Stimulated activated CD4-positive, alpha-beta T cell treated with anti-CD3 and anti-CD28 coated beads, Interleukin-12 subunit alpha, Interleukin-12 subunit beta, amount 100 ng/mL, for 48 hours (primary cell): ENCODE results near the gene TPO.
"Not testable (repeated sequence)": the region's sequence is repeated elsewhere in the genome, so short reads cannot be mapped to it uniquely, and the experiment has no call there.

Experiments
- DNase-seq, 3 donors: peaks; one replicate each; pipeline ENCODE4 v3.0.0-alpha.2; 2020; ENCODE audit warnings: low read depth in 2 of 3, low spot score in 1 of 3

TPO gene

DNA sequence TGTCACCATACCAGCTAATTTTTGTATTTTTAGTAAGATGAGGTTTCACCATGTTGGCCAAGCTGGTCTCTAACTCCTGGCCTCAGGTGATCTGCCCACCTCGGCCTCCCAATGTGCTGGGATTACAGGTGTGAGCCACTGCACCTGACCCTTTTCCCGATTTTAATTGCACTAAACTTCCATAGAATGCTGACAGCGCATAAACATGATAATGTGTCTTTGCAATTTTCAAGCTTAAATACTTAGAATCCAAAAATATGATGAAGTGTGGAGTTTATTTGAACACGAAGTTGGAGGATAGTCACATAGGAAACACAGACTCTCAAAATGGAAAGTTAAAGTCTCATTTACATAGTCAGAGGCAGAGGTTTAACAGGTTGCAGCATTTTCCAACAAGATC lies 138.6 kb downstream of the TPO start:
- DNase-seq, result no peak

DNA sequence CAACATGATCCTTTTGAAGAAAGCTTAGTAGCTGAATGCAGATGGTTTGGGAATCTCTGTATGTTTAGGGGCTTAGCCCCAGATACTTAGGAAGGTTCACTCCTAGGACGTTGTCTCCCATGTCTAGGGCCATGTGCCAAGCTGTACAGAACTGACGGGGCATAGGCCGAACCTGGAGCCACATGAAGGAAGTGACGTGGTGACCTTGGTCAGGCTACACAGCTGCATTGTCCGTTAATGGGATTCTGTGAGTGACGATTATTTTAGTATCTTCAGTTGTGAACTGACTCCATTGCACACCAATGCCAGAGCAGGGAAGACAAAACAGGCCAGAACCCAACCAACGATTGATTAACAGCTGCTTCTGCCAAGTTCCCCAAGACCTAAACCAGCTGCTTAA lies 139.3 kb downstream of the TPO start:
- DNase-seq, result no peak

DNA sequence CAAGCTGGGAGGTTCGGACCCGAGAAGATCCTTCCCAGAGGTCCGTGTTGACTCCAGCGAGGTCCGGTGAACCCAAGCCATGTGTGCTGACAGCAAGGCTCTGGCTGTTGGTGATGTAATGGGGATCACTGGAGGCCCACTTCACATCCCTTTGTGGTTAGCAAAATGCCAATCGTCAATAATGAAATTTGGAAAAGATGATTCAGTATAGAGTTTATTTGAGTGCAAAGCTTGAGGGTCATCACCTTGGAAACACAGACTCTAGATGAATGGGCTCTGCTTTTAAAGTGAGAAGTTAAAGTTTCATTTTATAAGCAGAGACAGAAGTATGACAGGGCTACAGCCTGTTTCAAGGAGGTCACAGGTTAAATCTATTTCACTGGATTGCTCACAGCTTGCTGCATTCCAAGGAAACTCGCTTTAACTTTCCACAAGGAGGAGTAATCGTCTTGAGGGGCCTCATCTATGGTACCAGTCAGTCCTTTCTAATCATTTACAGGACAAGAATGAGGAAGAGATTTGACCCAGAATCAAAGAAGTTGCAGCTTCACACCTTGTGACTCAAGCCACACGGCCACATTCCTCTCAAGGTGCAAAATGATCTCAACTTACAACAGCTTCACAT lies 140.5 kb downstream of the TPO start:
- DNase-seq, result no peak

DNA sequence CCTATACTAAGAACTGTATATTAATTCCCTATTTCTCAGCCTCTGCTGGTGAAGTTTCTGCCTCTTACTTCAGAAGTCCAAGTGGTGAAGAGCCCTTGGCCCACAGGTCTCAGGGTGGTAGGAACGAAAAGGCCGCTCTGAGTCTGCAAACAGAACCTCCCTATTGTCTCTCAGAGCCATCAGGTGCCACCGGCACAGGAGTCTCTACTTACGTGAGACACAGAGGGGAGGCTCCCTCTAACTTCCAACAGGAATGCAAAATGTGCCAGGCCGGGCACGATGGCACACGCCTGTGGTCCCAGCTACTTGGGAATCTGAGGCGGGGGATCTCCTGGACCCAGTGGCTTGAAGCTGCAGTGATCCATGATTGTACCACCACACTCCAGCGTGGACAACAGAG lies 143.0 kb downstream of the TPO start:
- no peak for DNase-seq

DNA sequence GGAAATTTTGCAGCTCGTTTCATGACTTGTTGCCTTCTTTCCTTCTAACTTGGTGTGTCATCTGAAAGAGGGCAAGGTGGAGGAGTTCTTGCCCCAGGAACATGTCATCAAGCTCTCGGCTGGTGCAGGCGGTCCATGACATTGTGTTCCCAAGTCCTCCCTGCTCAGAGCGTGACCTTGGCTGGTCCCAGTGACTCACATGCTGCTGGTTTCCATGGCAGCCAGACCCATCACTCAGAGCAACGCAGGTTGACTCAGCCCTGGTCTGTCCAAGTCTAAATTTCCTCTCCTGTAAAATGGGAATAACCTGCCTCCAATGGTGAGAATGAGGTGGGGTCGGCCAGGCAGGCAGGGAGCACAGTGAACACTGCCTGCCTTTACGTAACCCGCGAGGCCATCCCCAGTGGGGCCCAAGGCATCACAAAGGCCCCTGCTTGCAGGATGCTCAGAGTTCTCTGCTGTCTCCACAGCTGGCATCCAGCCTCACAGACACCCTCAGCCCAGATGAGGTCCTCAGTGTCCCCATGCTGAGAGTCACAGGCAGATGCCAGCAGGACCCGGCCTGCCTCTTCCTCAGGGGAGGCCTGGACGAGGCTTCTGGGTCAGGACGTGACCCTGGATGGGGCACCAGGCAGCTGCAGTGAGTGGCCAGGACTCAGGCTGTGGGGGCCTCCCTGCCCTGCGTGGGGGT lies 143.7 kb downstream of the TPO start:
- no peak for DNase-seq

DNA sequence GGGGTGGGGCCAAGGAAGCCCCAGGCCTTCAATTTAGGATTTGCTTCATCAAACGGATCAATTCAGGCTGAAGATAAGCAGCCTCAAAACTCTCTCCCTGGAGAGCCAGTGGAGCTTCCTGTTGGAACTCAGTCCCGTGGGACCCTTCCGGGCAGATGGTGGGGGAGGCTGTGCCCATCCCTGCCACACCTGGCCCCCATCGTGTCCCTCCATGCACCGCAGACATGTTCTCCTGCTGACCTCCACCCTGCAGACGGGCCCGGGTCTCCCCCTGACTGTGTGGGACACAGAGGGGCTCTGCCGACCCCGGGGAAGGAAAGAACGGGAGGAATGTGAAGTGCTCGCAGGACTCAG lies 144.2 kb downstream of the TPO start:
- no peak for DNase-seq

- no peak for DNase-seq
Measured at GRCh38 chr2:1559589-1560175, 146.4 kb downstream of the TPO start.

GRCh38 chr2:1561259-1561658 lies 148.0 kb downstream of the TPO start:
- no peak for DNase-seq

DNA sequence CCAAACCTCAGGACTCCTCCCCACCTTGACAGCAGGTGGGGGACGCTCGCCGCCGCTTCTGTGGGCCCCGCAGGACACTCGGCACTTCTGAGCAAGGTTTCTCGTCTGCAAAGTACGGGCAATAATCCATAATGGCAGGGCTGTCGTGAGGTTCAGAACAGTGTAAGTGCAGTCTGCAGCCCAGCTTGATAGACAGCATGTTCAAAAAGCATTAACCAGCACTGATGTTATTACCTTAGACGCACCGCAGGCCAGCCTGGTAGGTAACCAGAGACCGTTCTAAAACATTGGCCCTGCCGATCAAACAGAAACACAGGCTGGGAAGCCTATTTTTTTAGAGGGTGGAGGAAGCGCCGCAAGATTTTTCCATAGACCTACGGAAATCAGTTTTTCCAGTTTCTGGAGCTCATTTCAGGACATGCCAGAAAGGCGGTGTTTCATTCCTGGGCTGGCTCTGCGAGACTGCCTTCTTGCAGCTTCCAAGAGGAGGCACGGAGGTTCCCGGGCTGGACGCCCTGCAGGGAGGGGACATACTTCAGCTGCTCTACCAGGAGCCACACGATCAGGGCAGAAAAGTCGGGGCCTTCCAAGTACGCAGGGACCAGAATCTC lies 148.7 kb downstream of the TPO start:
- no peak for DNase-seq

GRCh38 chr2:1563084-1563857 lies 150.0 kb downstream of the TPO start:
- no peak for DNase-seq

GRCh38 chr2:1563943-1564891 lies 151.0 kb downstream of the TPO start:
- peak in 1 of 3 donors; percentile 13 for DNase-seq

- DNase-seq, result no peak
Measured at GRCh38 chr2:1567556-1568344, 154.5 kb downstream of the TPO start.

- DNase-seq, result not testable (repeated sequence)
Measured at GRCh38 chr2:1568345-1568668, 155.0 kb downstream of the TPO start.

DNA sequence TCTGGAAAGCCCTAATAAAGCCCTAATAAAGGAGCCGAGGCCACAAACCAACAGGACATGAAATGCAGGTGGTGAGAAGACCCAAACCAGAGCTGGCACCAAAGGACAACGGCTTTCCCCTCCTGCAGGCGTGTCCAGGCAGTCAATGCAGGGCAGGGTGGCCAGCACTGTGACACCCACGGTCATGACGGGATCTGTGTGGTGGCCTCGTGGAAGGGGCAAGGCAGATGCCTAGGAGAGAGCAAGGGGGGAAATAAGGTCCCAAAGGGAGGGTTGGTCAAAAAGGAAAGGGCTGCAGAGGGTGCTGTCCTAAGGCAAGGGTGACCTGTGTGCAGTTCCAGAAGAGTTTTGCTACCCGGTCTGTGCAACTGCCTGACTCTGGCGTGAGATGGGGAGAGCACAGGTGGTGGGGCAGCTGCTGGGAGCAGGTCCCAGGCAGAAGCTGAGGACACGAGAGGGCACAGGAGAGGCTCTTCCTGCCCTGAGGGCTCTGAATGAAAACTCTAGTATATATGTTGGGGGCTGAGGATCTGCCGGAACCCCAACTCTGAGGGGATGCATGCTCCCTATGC lies 156.7 kb downstream of the TPO start:
- no peak for DNase-seq

DNA sequence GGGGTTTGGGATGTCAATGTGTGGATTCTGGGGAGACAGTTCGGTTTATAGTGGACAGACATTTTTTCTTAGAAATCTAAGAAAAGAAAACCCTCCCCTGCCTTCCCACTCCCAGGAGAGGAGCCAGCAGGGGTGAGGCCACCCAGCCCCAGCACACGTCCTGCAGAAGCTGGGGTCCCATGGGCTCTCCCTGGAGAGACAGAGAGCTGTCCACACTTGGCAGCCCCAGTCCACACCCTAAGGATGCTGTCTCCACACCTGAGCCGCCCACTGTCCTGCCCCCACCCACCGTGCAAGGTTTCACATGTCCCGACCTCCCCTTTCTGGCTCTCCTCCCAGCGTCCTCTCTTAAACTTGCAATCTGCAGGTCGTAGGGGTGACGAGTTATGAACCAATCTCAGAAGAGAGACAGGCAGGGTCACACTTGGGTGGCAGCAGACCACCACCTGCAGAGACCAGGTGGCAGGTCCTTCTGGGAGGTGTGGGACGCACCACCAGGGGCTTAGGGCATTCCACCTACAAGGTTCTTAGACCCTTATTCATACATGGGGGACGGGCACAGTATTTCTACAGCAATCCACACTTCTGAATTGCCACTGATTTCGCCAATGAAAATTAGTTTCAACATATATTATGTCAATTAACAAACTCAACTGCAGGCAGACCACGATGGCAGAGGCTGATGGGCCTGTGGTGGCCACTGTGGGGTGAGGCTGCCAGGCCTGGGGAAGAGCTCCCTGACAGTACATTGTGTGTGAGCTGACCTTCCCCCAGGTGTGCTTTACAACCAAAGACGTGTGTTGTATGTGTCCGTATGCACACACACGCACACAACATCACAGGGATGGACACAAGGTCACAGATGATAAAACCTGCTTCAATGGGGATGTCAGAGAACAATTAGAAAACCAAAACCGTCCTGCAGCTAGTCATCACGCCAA lies 158.5 kb downstream of the TPO start:
- no peak for DNase-seq

DNA sequence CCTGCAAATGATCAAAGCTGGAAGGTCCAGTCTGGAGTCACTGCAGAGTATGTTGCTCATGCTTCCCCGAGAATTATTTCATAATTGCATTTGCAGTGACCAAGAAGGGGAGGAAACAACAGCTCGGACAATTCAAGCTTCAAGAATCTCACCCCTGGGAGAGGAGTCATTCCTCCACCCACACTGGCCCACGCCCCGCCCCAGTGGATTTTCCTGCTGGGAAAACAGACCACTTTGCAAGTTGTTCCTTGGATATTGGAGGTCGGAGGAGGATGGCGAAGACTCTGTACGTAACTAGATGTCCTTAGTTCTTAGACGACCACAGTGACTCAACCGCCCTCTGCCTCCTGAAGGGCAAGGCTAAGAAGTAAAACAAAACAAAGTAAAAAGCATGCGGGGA lies 159.4 kb downstream of the TPO start:
- no peak for DNase-seq

GRCh38 chr2:1577846-1578245 lies 164.6 kb downstream of the TPO start:
- DNase-seq, result no peak

DNA sequence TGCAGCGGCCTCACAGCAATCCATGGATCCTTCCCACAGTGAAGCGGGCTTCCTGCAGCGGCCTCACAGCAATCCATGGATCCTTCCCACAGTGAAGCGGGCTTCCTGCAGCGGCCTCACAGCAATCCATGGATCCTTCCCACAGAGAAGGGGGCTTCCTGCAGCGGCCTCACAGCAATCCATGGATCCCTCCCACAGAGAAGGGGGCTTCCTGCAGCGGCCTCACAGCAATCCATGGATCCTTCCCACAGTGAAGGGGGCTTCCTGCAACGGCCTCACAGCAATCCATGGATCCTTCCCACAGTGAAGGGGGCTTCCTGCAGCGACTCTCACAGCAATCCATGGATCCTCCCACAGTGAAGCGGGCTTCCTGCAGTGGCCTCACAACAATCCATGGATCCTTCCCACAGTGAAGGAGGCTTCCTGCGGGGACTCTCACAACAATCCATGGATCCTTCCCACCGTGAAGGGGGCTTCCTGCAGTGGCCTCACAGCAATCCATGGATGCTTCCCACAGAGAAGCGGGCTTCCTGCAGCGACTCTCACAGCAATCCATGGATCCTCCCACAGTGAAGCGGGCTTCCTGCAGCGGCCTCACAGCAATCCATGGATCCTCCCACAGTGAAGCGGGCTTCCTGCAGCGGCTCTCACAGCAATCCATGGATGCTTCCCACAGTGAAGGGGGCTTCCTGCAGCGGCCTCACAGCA lies 168.1 kb downstream of the TPO start:
- DNase-seq, result not testable (repeated sequence)
